Daoy (cell line): ENCODE results near the gene RASEF. TPM values are rescaled to one million over a fixed set of nuclear protein-coding genes. Genes with fewer than 3 reads are reported as not detected.

Source experiments
- DNase-seq: peaks from one replicate; pipeline ENCODE4 v3.0.0-alpha.2; 2015; ENCODE audit warnings: low read depth
- total RNA-seq: library from RNA; depleted of rRNA; stranded (reverse); fragments of >200 nt; shearing (Covaris generic); gene quantifications from 2 replicates; pipeline ENCODE4 v1.2.3, GENCODE V29; 2014

The RASEF gene
- total RNA-seq, 1 experiment from 2014 or later: 7.4 TPM

DNA sequence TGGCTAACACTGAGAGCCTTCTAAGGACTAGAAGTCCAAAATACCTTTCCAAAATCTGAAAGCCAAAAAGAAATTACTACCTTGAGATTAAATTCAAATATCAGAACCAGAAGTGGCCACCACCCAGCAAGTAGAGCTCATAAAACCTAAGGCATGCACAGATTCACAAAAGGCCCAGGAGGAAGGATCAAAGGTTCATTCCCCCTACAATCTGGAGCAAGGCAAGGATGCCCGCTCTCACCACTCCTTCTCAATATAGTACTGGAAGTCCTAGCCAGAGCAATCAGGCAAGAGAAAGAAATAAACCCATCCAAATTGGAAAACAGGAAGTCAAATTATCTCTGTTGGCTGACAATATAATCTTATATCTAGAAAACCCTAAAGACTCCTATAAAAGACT, 6.0 kb downstream of the RASEF start:
- no peak for DNase-seq

DNA sequence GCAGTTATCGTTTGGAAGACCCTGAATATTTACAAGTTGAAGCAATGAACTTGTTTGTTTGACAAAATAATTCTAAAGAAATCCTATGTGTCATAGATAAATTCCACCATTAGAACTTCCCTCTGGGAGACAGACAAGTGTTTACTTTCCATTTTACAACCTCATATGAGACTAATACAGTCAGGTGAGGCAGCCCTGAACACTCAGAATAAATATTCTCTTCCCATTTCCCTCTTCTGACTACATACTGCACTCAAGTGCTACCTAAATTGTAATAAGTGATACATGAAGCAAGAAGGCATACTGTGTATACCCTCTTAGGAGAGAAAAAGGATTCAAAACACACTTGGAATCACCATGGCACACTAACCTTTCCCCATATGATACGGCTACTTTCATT, 6.8 kb downstream of the RASEF start:
- DNase-seq: no peak

DNA sequence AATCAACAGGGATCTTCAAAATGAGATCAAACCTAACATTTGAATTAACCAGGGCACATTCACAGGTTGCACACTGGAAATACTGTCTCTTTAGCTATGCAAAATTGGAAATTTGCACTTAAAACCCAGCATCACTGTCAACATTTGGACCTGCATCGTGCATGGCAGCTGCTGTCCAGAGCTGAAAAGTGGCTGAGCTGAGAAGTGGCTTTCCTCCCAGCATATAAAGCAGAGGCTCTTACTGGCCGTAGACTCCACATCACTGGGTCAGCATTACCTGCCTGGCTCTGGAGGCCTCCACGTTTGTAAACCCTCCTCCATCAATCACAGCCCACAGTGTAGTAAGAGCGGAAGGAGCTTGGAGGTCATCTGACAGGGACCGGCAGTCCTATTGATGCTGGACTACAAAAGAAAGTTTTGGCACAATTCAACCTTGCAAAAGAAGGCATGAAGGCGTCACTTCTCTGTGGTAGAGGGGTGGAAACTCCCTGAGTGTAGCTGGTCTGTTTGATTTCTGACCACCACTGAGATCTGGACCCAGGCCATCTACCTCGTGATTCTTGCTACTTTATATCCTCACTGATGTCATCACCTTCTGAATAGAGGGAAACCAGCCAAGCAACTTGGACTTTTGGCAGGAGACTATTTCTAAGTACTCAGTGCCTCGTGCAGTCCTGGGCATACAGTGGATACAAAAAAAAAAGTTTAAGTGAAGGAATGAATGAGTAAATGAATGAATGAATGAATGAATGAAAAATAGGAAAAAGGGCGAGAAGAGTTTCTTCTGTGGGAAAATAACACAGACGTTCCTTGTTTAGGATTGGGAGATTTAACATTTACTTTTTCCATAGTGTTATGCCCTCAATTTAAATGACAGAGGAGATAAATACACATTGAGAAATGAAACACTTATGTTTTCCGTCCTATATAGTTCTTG, 14.8 kb downstream of the RASEF start:
- peak; percentile 84 for DNase-seq

DNA sequence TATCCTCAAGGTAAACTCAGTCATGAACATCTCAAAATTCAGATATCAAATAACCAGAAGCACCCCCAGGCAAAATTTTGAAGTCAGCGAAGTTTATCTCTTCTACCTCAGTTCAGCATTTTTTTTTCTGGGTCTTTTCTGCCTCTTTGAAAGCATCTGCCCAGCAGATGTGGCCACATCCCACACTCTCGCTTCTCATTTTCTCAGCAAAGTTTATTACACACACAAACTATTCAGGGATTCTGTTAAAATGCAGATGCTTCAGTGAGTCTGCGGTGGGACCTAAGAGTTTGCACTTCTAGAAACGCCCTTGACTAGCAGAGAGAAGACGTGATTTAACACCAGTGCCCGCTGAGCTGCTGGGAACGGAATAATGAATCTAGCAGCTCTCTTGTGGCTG, 19.3 kb downstream of the RASEF start:
- DNase-seq: no peak

DNA sequence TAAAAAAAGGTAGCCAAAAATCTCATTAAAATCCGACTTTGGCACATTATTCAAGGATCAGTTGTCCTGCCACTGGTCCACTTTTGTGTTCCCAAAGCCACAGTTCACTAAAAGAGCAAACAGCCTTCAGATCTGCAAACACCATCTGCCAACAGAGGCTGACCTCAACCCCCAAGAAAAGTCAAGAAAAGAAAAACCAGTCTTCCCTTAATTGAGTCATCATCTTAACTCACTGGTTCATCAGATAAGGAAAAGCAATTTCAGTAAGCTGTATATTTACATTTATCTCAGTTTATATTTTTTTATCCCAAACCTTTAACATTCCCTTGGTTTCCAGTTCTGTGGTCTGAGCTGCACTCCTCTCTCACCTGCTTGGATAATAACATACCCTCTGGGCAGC, 21.2 kb downstream of the RASEF start:
- DNase-seq: peak; percentile 20

DNA sequence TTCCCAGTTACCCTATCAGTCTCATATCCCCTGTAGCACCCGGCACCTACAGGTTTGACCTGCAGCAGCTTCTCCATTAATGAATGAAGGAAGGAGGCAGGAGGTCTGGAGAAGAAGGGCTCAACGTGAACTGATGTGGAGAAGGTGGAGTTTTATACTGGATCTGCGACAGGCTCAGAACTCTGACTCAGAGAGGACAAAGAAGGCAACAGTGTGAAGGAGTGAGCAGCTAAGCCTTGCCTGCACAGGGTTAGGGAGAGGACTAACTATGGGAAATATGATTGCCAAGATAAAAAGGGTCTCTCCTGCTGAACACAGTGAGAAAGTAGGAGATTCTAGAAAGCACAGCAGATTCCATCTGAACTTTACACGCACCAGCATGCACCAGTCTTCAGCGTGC, 23.6 kb downstream of the RASEF start:
- no peak for DNase-seq

DNA sequence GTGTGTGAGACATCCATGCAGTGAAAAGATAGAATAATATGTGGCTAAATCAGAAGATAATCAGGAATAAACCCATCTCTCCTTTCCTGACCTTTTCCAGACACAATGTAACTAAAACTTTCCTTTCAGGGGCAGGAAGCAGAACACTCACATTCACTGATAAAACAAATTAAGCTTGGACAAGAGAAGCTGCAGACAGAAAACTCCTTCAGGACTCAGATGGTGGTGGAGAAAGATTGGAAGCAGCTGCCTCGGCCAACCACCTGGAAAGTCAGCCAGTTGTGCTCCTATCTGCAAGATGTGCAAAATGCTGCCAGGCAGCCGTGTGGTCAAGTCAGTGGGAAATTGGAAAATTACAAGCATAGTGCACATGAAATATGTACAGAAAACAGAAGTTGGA, 26.9 kb downstream of the RASEF start:
- no peak for DNase-seq

DNA sequence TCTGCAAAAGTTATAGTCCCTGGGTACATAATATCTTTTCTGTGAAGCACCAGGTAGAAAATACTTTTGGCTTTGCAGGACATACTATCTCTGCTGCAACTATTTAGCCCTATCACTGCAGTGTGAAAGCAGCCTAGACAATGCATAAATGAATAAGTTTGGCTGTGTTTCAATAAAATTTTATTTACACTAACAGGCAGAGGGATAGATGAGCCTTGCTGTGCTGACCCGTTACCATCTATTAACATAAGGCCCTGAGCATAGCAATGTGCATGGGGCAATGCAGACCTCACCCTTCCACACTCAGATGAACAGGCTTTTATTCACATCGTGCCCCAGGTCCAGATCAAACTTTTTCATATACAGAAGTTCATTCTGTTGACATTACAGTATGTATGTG, 27.8 kb downstream of the RASEF start:
- no peak for DNase-seq

DNA sequence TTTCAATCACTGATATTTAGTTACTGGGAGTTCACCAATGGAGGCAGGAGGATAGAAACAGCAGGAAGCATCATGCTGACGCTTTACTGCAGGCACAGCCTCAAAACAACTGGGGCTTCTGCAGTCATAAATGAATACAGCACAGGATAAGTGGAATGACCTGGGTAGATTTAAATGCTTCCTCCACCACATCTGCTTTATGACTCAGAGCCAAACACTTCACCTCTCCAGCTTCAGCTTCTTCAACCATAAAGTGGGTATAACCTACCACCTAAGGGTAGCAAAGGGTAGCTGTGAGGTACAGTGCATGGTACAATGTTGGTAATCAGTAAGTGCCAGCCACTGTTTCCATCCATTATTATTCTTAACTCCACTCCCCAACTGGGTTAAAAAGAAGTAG, 28.4 kb downstream of the RASEF start:
- DNase-seq: peak; percentile 80

DNA sequence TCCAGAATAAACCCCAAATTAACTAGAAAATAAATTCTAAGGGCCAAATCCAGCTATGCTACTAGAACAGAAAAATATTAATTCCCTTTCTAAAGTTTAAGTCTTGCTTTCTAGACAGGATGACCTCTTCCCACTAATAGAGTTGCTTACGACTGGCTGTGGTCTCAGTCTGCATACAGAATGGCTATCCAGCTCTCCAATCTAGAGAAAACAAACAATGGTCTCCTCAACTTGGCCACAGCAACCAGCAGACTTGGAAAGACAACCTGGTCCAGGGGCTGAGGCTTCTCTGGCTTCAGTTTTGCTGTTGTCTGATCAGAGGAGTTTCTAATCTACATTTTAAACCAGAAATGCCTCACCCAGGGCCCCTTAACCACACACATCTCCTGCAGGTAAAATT, 28.9 kb downstream of the RASEF start:
- peak; percentile 65 for DNase-seq

DNA sequence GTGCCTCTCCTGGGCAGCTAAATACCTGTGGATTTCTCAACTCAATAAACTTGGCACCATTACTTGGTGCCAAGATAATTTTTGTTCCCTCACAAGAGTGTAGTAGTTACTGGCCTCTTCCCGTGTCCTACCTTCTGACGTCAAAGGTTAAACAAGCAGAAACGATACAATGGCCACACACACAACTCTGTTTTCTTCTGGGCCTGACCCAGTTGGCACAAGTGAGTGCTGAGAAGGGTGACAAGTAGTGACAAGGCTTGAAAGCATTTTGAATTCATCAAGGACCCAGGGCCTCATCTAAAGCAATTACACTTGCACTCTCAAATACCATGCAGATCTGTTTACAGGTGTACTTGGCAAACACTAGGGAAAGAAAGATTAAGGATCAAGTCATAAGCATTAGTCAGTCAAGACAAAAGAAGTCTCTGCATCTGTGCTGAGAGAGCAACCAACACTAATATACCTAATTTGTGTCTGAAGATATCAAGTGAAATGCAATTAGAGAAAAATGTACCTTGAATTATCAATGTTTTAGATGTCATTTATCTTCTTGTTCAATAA, 30.8 kb downstream of the RASEF start:
- no peak for DNase-seq

DNA sequence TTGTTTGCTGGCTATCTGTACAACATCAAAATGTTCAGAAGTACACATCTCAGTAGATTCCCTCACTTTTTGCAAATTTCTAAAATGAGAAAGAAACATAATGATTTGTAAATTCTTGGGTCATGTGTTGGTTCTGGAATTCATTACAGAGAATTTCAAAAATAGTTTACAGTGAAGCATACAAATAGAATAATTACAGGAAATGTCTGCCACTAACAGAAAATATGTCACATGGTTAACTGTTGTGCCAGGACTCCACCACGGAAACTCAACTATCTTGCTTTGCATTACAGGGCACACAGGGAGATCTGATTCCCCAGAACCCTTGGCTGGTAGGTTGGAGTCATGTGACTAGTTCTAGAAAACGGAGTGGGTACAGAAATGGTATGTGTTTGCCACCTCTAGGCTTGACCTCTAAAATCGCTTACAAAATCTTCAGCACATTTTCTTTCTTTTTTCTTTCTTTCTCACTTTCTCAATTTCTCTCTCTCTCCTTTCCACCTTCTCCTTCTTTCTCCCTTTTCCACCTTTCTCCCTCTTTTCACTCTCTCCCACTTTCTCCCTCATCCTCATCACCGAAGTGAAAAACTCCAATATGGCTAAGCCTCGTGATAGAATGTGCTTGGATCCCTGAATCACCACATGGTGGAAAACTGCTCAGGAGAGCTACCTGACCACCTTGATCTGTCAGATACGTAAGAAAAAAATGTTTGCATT, 32.4 kb downstream of the RASEF start:
- DNase-seq: no peak

DNA sequence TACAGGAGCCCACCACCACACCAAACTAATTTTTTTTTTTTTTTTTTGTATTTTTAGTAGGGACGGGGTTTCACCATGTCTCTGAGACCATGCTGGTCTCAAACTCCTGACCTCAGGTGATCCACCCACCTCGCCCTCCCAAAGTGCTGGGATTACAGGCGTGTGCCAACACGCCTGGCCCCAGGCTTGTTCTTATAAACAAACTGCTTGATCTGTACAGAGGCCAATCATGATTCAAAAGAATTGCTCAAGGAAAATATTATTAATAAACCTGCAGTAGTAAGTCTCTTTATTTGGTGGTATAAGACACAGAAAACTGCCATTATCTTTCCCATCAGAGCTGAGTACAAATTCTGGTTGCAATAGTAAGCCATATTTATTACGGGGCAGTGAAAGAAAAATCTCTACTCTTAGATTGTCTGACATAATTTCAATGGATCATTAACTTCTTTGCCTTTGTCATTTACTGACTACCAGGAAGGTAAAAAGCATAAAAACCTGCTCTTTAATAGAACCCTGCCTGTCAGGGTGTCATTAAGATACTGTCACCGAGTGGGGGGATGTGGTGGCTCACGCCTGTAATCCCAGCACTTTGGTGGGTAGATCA, 33.3 kb downstream of the RASEF start:
- DNase-seq: no peak

DNA sequence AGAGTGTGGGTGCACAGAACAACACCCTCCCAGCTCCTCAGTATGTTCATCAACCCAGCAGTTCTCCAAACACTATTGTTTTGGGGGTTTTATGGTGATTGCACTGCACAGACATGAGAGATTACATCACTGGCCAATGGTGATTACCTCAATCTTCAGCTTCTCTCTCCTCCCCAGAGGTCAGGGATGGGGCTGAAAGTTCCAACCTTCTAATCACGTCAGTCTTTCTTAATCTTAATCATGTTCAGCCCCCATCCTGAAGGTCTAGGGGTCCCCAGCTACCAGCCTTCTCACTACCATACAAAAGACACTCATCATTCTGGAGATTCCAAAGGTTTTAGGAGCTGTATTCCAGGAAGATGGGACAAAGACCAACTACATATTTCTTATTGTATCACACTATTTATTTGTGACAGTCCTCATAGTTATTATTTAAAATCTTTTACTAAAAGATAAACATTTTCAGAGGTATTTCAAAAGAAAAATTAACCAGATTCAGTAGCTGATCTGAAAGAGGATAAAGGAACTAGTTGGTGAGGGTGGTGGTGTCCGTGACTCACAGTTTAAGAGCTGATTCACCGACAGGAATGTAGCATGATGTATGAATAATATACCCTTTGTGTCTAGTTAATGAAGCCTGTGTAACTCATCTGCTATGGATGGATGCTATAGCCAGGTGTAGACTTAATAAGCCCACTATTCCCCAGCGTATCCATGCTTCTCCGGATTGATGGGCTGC, 35.6 kb downstream of the RASEF start:
- DNase-seq: peak; percentile 91

DNA sequence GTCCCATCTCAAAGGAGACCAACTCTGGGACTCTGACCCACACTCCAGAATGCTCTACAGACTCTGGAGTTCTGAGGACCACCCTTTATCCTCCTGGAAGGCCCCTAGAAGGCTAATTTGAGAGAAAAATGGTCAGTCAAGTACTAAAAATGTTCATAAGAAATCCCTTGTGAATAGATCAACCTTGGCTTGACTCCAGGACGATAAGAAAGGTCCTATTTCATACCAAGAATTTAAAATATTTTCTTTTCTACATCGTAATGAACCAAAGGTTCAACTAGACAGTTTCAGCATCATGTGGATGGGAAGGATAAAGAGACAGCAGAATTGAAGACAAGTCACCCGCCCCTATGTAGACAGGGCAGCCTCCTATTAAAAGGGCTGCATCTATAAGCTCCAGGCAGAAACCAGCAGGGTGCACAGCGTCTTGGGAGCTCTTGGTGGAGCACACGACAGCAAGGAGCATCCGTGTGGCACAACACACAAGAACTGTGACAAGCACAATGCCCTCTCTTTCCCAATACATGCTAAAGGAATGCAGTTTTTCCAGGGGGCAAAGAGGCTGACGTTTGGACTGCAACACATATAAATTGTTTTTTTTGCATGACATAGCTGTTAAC, 38.3 kb downstream of the RASEF start:
- no peak for DNase-seq

DNA sequence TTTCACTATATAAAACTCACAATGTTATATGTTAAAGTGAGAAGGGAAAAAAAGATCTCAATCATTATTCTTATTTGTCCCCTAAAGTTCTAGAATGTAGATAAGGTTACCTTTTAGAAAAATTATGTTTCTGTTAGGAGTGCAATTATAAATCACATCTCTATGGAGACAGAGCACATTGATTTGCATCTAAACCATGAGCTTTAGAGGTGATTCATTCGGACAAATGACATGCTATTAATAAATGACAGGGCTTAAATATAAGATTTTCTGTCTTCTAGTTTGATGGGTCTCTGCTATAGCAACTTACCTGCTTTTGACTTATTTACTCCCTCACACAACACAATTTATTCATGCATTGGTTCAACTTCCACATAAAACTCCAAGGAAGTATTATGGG, 39.8 kb downstream of the RASEF start:
- DNase-seq: no peak

DNA sequence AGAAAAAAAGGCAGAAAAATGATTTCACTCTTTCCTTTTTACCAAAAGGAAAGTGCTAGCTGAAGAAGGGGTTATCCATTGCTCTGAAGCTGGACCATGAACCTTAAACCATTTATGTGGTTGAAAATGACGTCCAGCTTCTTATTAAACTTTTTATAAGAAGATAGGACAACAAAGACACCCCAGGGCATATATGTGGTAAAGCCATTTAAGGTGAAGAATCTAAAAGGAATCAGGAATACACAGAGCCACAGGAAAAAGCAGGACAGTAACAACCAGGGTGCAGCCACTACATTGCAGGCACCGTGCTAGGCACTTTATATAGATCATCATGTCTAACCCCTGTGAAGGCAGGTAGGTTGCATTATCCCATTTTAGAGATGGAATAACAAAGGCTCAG, 42.1 kb downstream of the RASEF start:
- DNase-seq: no peak

DNA sequence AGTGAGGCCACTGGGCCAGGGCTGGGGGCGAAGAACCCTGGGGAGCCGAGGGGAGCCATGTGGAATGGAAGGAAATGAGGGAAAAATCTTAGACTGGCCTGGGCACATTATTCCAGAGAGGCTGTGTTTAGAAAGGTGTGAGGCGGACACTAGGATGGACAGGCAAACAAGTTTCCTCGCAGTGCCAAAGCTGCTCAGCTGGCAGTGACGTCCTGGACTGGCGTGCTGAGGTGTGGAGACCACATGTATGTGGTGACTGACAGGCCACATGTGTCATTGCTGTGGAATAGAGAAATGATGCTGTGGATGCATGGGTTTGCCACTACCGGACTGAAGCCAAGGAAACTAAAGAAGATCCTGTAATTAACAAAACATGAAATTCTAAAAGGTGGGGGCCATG, 42.6 kb downstream of the RASEF start:
- no peak for DNase-seq

DNA sequence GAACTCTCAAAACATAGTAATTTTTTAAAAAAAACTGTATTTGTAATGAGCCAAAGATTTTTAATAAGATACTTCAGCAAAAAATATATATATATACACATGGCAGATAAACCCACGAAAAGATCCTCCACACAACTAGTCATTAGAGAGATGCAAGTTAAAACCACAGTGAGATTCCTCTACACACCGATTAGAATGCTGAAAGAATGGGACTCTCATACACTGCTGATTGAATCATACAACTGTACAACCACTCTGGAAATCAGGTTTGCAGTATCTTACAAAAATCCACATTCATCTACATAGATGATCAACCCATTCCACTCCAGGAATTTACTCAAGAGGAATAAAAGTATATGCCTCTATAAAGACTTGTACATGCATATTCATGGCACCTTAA, 43.7 kb downstream of the RASEF start:
- no peak for DNase-seq

DNA sequence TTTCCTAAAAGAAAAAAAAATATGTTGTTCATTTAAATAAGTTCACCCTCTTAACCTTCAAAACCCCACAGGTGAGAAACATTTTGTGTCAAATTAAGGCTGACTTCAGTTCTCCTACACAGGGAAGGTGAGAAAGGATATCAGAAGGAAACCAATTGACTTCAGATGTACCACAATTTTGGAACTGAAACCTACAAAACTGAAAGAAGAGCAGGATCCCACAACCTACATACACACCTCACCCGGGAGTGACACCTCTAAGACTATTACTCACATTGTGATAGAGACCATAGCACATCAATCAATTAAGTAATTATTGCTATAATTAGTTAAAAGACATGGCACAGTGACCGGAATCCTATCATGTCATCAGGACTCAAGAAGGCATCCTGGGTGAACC, 47.0 kb downstream of the RASEF start:
- no peak for DNase-seq

DNA sequence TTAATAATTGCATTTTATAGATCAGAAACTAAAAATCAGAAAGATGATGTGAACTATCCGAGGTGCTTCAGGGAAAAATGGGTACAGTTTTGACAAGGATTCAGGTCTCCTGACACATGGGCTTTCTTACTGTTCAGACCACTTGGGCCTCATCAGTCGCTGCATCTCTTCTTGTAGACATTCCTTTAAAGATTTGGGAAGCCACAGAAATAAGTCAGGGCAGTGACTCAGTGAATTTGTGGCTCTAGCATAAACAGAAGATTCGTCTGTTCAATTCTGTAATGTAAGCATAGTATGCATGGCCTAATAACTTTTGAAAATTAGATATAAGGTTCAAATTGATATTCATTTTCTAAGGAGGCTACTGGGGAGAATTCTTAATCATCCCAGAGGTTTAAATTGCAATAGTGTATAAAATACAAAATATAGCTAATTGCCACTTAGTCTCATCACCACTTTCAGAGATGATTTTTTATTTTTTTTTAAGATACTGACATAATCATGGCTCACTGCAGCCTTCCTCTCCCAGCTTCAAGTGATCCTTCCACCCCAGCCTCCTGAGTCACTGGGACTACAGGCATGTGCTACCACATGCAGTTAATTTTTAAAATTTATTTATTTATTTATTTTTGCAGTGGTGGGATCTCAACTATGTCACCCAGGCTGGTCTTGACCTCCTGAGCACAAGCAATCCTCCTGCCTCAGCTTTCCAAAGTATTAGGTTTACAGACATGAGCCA, 48.9 kb downstream of the RASEF start:
- peak; percentile 74 for DNase-seq
